ENCODE data around the gene MROH2A. TPM values are rescaled to one million over a fixed set of nuclear protein-coding genes. Genes with fewer than 3 reads are reported as not detected.
A peak's percentile ranks its signal among the peaks of the same experiment; 100 is the strongest.

MROH2A gene
- total and polyA plus RNA-seq, 5 donors from 2014 or later = not detected

DNA sequence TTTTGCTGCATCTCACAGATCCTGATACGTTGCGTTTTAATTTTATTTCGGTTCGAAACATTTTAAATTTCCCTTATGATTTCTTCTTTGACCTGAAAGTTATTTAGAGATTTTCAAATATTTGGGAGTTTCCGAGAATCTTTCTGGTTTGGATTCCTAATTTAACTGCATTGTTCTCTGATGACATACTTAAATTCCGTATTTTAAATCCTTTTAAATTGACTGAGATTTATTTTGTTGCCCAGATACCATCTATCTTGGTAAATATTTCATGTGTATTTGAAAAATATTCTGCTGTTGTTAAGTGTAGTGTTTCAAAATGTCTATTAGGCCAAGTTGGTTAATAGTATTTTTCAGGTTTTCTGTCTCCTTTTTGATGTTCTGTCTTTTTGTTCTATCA lies 37.7 kb downstream of the MROH2A start:
- Mint-ChIP-seq H3K4me1 (no peaks in the 10 kb centered on the region), H3K4me3 (no peak overlapping the region), H3K27ac (no peak overlapping the region), H3K36me3 (no peaks in the 10 kb centered on the region), H3K27me3 (peaks cover 33% of the 10 kb centered on the region), H3K9me3 (peaks cover 0 to 1% (median 0%) of the 10 kb centered on the region in 7 donors)
- Histone ChIP-seq H3K4me3 (ENCODE audit: low read depth, low read length) (no peak overlapping the region), H3K4me1 (ENCODE audit: control insufficient read depth, insufficient read depth, low read length, poor library complexity, severe bottlenecking) (no peaks in the 10 kb centered on the region), H3K27ac (ENCODE audit: insufficient read depth, low read length, poor library complexity, severe bottlenecking) (no peak overlapping the region), H3K36me3 (ENCODE audit: control insufficient read depth, insufficient read depth, low read length) (no peaks in the 10 kb centered on the region), H3K27me3 (ENCODE audit: control insufficient read depth, insufficient read depth, low read length) (no peaks in the 10 kb centered on the region), H3K9me3 (ENCODE audit: control insufficient read depth in 2 of 2, low read length in 2 of 2) (no peaks in the 10 kb centered on the region)
- ATAC-seq (ENCODE audit: low read depth in 2 of 2) (no peak), DNase-seq (no peak)

DNA sequence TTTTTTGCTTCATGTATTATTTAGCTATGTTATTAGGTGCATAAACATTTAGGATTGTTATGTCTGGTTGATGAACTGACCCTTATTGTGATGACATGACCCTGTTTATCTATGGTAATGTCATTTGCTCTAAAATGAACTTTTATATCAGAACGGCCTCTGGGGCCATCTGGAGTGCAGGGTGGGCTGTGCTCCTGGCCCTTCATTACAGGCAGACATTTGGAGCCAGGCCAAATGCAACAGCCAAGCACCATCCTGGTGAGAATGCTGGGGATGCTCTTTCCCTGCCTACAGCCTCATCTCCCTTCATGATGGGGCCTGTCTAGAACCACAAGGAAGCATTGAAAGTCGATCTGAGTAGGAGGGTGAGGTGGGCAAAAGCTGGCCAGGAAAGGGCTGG lies 38.2 kb downstream of the MROH2A start:
- no peaks in the 10 kb centered on the region for H3K9me3 ChIP-seq (ENCODE audit: control insufficient read depth in 2 of 2, low read length in 2 of 2)
- ATAC-seq (ENCODE audit: low read depth in 2 of 2) (no peak), DNase-seq (no peak)
- no peak overlapping the region for H3K4me3 ChIP-seq (ENCODE audit: low read depth, low read length)
- Mint-ChIP-seq H3K4me1 (no peaks in the 10 kb centered on the region), H3K9me3 (peaks cover 0 to 1% (median 0%) of the 10 kb centered on the region in 7 donors), H3K27me3 (peaks cover 34% of the 10 kb centered on the region), H3K27ac (no peak overlapping the region), H3K4me3 (no peak overlapping the region), H3K36me3 (no peaks in the 10 kb centered on the region)
- no peaks in the 10 kb centered on the region for H3K36me3 ChIP-seq (ENCODE audit: control insufficient read depth, insufficient read depth, low read length)
- no peak overlapping the region for H3K27ac ChIP-seq (ENCODE audit: insufficient read depth, low read length, poor library complexity, severe bottlenecking)
- H3K4me1 ChIP-seq (ENCODE audit: control insufficient read depth, insufficient read depth, low read length, poor library complexity, severe bottlenecking) = no peaks in the 10 kb centered on the region
- H3K27me3 ChIP-seq (ENCODE audit: control insufficient read depth, insufficient read depth, low read length) = no peaks in the 10 kb centered on the region

DNA sequence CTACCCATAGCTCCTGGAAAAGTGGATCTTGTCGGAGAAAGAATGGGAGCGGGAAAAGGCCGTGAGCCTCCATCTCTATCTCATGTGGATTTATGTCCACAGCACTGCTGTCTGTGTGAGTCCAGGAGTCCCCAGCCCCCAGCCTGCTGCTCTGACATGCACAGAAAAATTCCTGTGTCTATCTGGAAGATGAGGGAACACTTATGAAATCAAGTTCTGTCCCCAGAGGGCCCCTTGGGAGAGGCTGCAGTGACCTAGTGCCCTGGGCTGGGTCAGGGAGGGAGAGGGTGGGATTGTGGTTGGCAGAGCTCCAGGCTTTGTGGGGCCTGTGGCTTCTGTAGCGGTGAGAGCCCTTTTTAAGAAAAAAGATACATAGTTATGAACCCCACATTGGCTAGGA lies 38.6 kb downstream of the MROH2A start:
- Histone ChIP-seq H3K27ac (ENCODE audit: insufficient read depth, low read length, poor library complexity, severe bottlenecking) (no peak overlapping the region), H3K9me3 (ENCODE audit: control insufficient read depth in 2 of 2, low read length in 2 of 2) (no peaks in the 10 kb centered on the region), H3K27me3 (ENCODE audit: control insufficient read depth, insufficient read depth, low read length) (no peaks in the 10 kb centered on the region), H3K36me3 (ENCODE audit: control insufficient read depth, insufficient read depth, low read length) (no peaks in the 10 kb centered on the region), H3K4me1 (ENCODE audit: control insufficient read depth, insufficient read depth, low read length, poor library complexity, severe bottlenecking) (no peaks in the 10 kb centered on the region), H3K4me3 (ENCODE audit: low read depth, low read length) (no peak overlapping the region)
- Mint-ChIP-seq H3K9me3 (peaks cover 0 to 1% (median 0%) of the 10 kb centered on the region in 7 donors), H3K27me3 (peaks cover 34% of the 10 kb centered on the region), H3K27ac (no peak overlapping the region), H3K4me3 (no peak overlapping the region), H3K4me1 (no peaks in the 10 kb centered on the region), H3K36me3 (no peaks in the 10 kb centered on the region)
- ATAC-seq (ENCODE audit: low read depth in 2 of 2) = no peak
- no peak for DNase-seq

- H3K4me3 Mint-ChIP-seq = no peak overlapping the region
- no peaks in the 10 kb centered on the region for H3K4me1 Mint-ChIP-seq
- DNase-seq (no peak), ATAC-seq (ENCODE audit: low read depth in 2 of 2) (no peak)
- H3K27me3 Mint-ChIP-seq = peaks cover 34% of the 10 kb centered on the region
- Histone ChIP-seq H3K4me3 (ENCODE audit: low read depth, low read length) (no peak overlapping the region), H3K36me3 (ENCODE audit: control insufficient read depth, insufficient read depth, low read length) (no peaks in the 10 kb centered on the region), H3K4me1 (ENCODE audit: control insufficient read depth, insufficient read depth, low read length, poor library complexity, severe bottlenecking) (no peaks in the 10 kb centered on the region), H3K27me3 (ENCODE audit: control insufficient read depth, insufficient read depth, low read length) (no peaks in the 10 kb centered on the region), H3K27ac (ENCODE audit: insufficient read depth, low read length, poor library complexity, severe bottlenecking) (no peak overlapping the region), H3K9me3 (ENCODE audit: control insufficient read depth in 2 of 2, low read length in 2 of 2) (no peaks in the 10 kb centered on the region)
- peak overlapping the region in 2 of 3 donors; percentile 33 to 85 for H3K27ac Mint-ChIP-seq
- H3K36me3 Mint-ChIP-seq = no peaks in the 10 kb centered on the region
- peaks cover 0 to 1% (median 0%) of the 10 kb centered on the region in 7 donors for H3K9me3 Mint-ChIP-seq
Measured at GRCh38 chr2:233817361-233817911, 39.3 kb downstream of the MROH2A start.

- no peak overlapping the region for H3K4me3 ChIP-seq (ENCODE audit: low read depth, low read length)
- no peak overlapping the region for H3K27ac Mint-ChIP-seq
- H3K27me3 Mint-ChIP-seq = peaks cover 31% of the 10 kb centered on the region
- H3K36me3 ChIP-seq (ENCODE audit: control insufficient read depth, insufficient read depth, low read length) = no peaks in the 10 kb centered on the region
- peaks cover 0 to 1% (median 0%) of the 10 kb centered on the region in 7 donors for H3K9me3 Mint-ChIP-seq
- H3K4me3 Mint-ChIP-seq = no peak overlapping the region
- H3K27me3 ChIP-seq (ENCODE audit: control insufficient read depth, insufficient read depth, low read length) = no peaks in the 10 kb centered on the region
- no peak overlapping the region for H3K27ac ChIP-seq (ENCODE audit: insufficient read depth, low read length, poor library complexity, severe bottlenecking)
- DNase-seq = no peak
- no peaks in the 10 kb centered on the region for H3K9me3 ChIP-seq (ENCODE audit: control insufficient read depth in 2 of 2, low read length in 2 of 2)
- H3K36me3 Mint-ChIP-seq = no peaks in the 10 kb centered on the region
- no peak for ATAC-seq (ENCODE audit: low read depth in 2 of 2)
- no peaks in the 10 kb centered on the region for H3K4me1 Mint-ChIP-seq
- H3K4me1 ChIP-seq (ENCODE audit: control insufficient read depth, insufficient read depth, low read length, poor library complexity, severe bottlenecking) = no peaks in the 10 kb centered on the region
Measured at GRCh38 chr2:233817995-233818638, 40.0 kb downstream of the MROH2A start.

- H3K4me3 ChIP-seq (ENCODE audit: low read depth, low read length) = no peak overlapping the region
- peaks cover 23% of the 10 kb centered on the region for H3K27me3 Mint-ChIP-seq
- no peaks in the 10 kb centered on the region for H3K9me3 ChIP-seq (ENCODE audit: control insufficient read depth in 2 of 2, low read length in 2 of 2)
- no peak for DNase-seq
- no peak overlapping the region for H3K4me3 Mint-ChIP-seq
- no peaks in the 10 kb centered on the region for H3K36me3 ChIP-seq (ENCODE audit: control insufficient read depth, insufficient read depth, low read length)
- no peaks in the 10 kb centered on the region for H3K36me3 Mint-ChIP-seq
- H3K27me3 ChIP-seq (ENCODE audit: control insufficient read depth, insufficient read depth, low read length) = no peaks in the 10 kb centered on the region
- H3K4me1 Mint-ChIP-seq = no peaks in the 10 kb centered on the region
- H3K9me3 Mint-ChIP-seq = peaks cover 0 to 1% (median 0%) of the 10 kb centered on the region in 7 donors
- ATAC-seq (ENCODE audit: low read depth in 2 of 2) = no peak
- H3K27ac Mint-ChIP-seq = no peak overlapping the region
- no peak overlapping the region for H3K27ac ChIP-seq (ENCODE audit: insufficient read depth, low read length, poor library complexity, severe bottlenecking)
- no peaks in the 10 kb centered on the region for H3K4me1 ChIP-seq (ENCODE audit: control insufficient read depth, insufficient read depth, low read length, poor library complexity, severe bottlenecking)
Measured at GRCh38 chr2:233818639-233819621, 40.8 kb downstream of the MROH2A start.

DNA sequence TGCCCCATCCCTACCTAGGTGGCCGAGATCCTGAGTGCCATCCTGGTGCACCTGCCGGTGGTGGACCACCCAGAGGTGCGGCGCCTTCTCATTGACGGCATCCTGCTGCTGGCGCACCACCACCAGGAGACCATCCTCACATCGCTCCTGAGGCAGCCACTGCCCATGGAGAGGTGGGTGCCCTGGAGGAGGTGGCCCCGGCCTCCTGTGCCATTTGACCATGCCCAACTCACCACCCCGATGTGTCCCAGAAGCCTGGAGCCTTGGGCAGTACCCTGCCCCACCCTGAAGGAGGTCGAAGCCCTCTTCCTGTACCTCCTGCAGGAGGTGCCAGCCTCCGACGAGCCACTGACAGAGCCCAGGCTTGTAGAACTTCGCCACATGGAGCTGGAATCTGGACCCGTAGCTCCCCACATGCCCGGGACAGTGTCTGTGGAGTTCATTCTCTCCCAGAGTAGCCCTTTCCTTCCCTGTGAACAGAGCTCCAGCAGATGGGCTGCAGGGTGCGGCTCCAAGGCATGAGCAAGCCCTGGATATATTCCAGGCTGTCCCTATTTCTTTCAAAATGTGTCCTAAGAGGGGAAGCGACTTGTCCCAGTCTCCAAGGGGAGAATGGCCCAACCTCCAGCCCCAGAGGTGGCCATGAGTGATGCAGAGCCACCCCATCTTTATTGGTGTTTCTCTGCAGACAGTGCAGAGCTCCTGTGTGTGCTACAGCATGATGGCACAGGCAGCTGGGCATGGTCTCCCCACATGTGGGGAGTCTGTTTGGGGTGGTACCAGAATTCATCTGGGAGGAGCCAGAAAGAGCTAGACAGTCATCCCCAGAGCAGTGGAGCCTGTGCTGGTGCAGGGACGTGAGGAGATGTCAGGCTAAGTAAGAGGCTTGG lies 42.0 kb downstream of the MROH2A start:
- DNase-seq (no peak), ATAC-seq (ENCODE audit: low read depth in 2 of 2) (no peak)
- Histone ChIP-seq H3K9me3 (ENCODE audit: control insufficient read depth in 2 of 2, low read length in 2 of 2) (no peaks in the 10 kb centered on the region), H3K27ac (ENCODE audit: insufficient read depth, low read length, poor library complexity, severe bottlenecking) (no peak overlapping the region), H3K4me3 (ENCODE audit: low read depth, low read length) (no peak overlapping the region), H3K4me1 (ENCODE audit: control insufficient read depth, insufficient read depth, low read length, poor library complexity, severe bottlenecking) (no peaks in the 10 kb centered on the region), H3K36me3 (ENCODE audit: control insufficient read depth, insufficient read depth, low read length) (no peaks in the 10 kb centered on the region), H3K27me3 (ENCODE audit: control insufficient read depth, insufficient read depth, low read length) (no peaks in the 10 kb centered on the region)
- H3K9me3 Mint-ChIP-seq = peaks cover 0 to 1% (median 0%) of the 10 kb centered on the region in 7 donors
- no peak overlapping the region for H3K4me3 Mint-ChIP-seq
- H3K27me3 Mint-ChIP-seq = peaks cover 19% of the 10 kb centered on the region
- no peak overlapping the region for H3K27ac Mint-ChIP-seq
- no peaks in the 10 kb centered on the region for H3K36me3 Mint-ChIP-seq
- H3K4me1 Mint-ChIP-seq = no peaks in the 10 kb centered on the region
